ENCODE data around the gene CTH. TPM values are rescaled to one million over a fixed set of nuclear protein-coding genes. Genes with fewer than 3 reads are reported as not detected.

Gene CTH
- total and polyA plus RNA-seq, 2 of the 4 experiments (the other 2 are of a cell fraction), result 2.7 to 3.0 TPM

- dilution Hi-C loops (cut with HindIII; ENCODE audit: low sequenced_read_pairs, unreplicated experiment), result no loop called here
- no peak overlapping the region for H3K27ac ChIP-seq (ENCODE audit: insufficient read depth, low read length)
- no peak overlapping the region for H3K9ac ChIP-seq (ENCODE audit: low read depth, low read length)
- no peaks in the 10 kb centered on the region; the same call in 1 of the 2 replicates for H3K9me1 ChIP-seq (ENCODE audit: insufficient read depth, low read length)
- no peaks in the 10 kb centered on the region for H3K79me1 ChIP-seq (ENCODE audit: low read depth in 1 of 2, low read length in 2 of 2)
- H2BK20ac ChIP-seq (ENCODE audit: low read depth, low read length), result no peak overlapping the region
- no peak overlapping the region for H3K14ac ChIP-seq (replicated peaks; ENCODE audit: low read depth, low read length)
- no peak overlapping the region for H3K18ac ChIP-seq (ENCODE audit: low read depth, low read length)
- no TSS peak for BruUV-seq (replicated peaks)
- intact Hi-C loops (cut with micrococcal nuclease), result no loop called here
- H4K8ac ChIP-seq (ENCODE audit: low read depth in 2 of 2, low read length in 2 of 2), result no peak overlapping the region
- H3K9me3 ChIP-seq (ENCODE audit: control insufficient read depth, insufficient read depth, low read length), result no peaks in the 10 kb centered on the region
- TF ChIP-seq SMC3 (IDR thresholded peaks at IDR 0.05; ENCODE audit: low read depth, low read length) (no peak), FOS (IDR thresholded peaks at IDR 0.05; ENCODE audit: low read depth, low read length) (no peak), RFX5 (IDR thresholded peaks at IDR 0.05; ENCODE audit: low read depth, low read length) (no peak), MAZ (IDR thresholded peaks at IDR 0.05; ENCODE audit: borderline replicate concordance, low read depth, low read length) (no peak), MAFK (IDR thresholded peaks at IDR 0.05; ENCODE audit: low read depth, low read length) (no peak), CHD1 (IDR thresholded peaks at IDR 0.05; ENCODE audit: low read depth, low read length) (no peak), BHLHE40 (IDR thresholded peaks at IDR 0.05; ENCODE audit: low read depth, low read length) (no peak), ELK1 (IDR thresholded peaks at IDR 0.05; ENCODE audit: borderline replicate concordance, low read depth, low read length) (no peak)
- TF ChIP-seq, protein P1, sequence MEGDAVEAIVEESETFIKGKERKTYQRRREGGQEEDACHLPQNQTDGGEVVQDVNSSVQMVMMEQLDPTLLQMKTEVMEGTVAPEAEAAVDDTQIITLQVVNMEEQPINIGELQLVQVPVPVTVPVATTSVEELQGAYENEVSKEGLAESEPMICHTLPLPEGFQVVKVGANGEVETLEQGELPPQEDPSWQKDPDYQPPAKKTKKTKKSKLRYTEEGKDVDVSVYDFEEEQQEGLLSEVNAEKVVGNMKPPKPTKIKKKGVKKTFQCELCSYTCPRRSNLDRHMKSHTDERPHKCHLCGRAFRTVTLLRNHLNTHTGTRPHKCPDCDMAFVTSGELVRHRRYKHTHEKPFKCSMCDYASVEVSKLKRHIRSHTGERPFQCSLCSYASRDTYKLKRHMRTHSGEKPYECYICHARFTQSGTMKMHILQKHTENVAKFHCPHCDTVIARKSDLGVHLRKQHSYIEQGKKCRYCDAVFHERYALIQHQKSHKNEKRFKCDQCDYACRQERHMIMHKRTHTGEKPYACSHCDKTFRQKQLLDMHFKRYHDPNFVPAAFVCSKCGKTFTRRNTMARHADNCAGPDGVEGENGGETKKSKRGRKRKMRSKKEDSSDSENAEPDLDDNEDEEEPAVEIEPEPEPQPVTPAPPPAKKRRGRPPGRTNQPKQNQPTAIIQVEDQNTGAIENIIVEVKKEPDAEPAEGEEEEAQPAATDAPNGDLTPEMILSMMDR (conservative IDR thresholded peaks at IDR 0.05; ENCODE audit: low read depth, low read length), result no peak
- ChIA-PET CTCF (no interaction called here), POLR2A (ENCODE audit: unreplicated experiment) (no interaction called here)
- H3K4ac ChIP-seq (ENCODE audit: low read depth, low read length), result no peak overlapping the region
- ATAC-seq (ENCODE audit: low read depth) (no peak), DNase-seq (no peak)
- H2BK15ac ChIP-seq (ENCODE audit: low read depth, low read length), result no peak overlapping the region
- no peak overlapping the region for H4K5ac ChIP-seq (ENCODE audit: low read depth, low read length)
- 82% methylated on average over 2 of the region's 4 CpGs; no CpG with 5 or more reads in 1 of the 2 experiments for WGBS, 2 experiments (ENCODE audit: extremely low coverage in 2 of 2, insufficient read length in 1 of 2)
- no peak overlapping the region for H3K56ac ChIP-seq (ENCODE audit: extremely low read depth, insufficient read depth, low read length)
- H2AFZ ChIP-seq (replicated peaks; ENCODE audit: low read length, poor library complexity), result no peak overlapping the region
- H2BK5ac ChIP-seq (ENCODE audit: low read depth, low read length, poor library complexity, severe bottlenecking), result no peak overlapping the region
- no peak overlapping the region for H4K91ac ChIP-seq (ENCODE audit: insufficient read depth, low read depth, low read length)
- H3K36me3 ChIP-seq (ENCODE audit: control insufficient read depth, insufficient read depth, low read length), result no peaks in the 10 kb centered on the region
- H3K4me3 ChIP-seq (ENCODE audit: insufficient read depth, low read depth, low read length), result no peak overlapping the region
- in situ Hi-C loops (cut with MboI; ENCODE audit: low sequenced_read_pairs), result no loop called here
- H2AK9ac ChIP-seq (replicated peaks; ENCODE audit: low read depth, low read length, poor library complexity), result no peak overlapping the region
- no peak overlapping the region for H2AK5ac ChIP-seq (ENCODE audit: low read depth, low read length)
- H3K4me2 ChIP-seq (ENCODE audit: low read depth, low read length), result no peak overlapping the region
- H3K23ac ChIP-seq (ENCODE audit: low read depth, low read length), result no peak overlapping the region
- peaks cover 6% of the 10 kb centered on the region; the same call in 1 of the 2 replicates for H3K4me1 ChIP-seq (ENCODE audit: control insufficient read depth, insufficient read depth, low read length)
- no peaks in the 10 kb centered on the region for H3K27me3 ChIP-seq (ENCODE audit: control insufficient read depth, insufficient read depth, low read length)
- 0 out of 2 replicates have a peak, but pooled peaks cover 4% of the 10 kb centered on the region for H4K20me1 ChIP-seq (ENCODE audit: insufficient read depth, low read length)
- no peak overlapping the region for H2BK120ac ChIP-seq (ENCODE audit: low read depth, low read length)
Measured at GRCh38 chr1:70483342-70483741, 72.3 kb downstream of the CTH start.
